Tibial artery (tissue), 4 donors: Measurements from ENCODE around the gene DNAH6.

Source experiments
- DNase-seq, 2 donors: peaks; one replicate each; pipeline ENCODE4 v3.0.0-alpha.2; 2019
- H3K27ac ChIP-seq, 2 donors: fragments of 200-600 bp; sonication (generic) in 1 of 2; 1 replicate in 1 of 2; 2 replicates in 1 of 2; pipeline ENCODE4 v1.5.1; 2018 to 2019; ENCODE audit warnings: mild to moderate bottlenecking in 1 of 2
- H3K27me3 ChIP-seq, 2 donors: fragments of 200-600 bp; sonication (generic) in 1 of 2; one replicate each; pipeline versions ENCODE4 v1.5.1 to v1.6.0; 2016 to 2019
- H3K36me3 ChIP-seq, 3 donors: fragments of 200-600 bp; sonication (generic) in 2 of 3; one replicate each; pipeline ENCODE4 v1.5.1; 2016 to 2019; ENCODE audit warnings: mild to moderate bottlenecking in 2 of 3
- H3K4me1 ChIP-seq, 4 donors: fragments of 200-600 bp; sonication (generic) in 2 of 4; 1 replicate in 3 of 4; 2 replicates in 1 of 4; pipeline ENCODE4 v1.5.1; 2016 to 2019
- H3K4me3 ChIP-seq, 2 donors: fragments of 200-600 bp; sonication (generic) in 1 of 2; 1 replicate in 1 of 2; 2 replicates in 1 of 2; pipeline ENCODE4 v1.5.1; 2018 to 2019; ENCODE audit warnings: mild to moderate bottlenecking in 2 of 2
- H3K9me3 ChIP-seq, 3 donors: fragments of 200-600 bp; sonication (generic) in 1 of 3; one replicate each; pipeline ENCODE4 v1.5.1; 2016 to 2019
- intact Hi-C: fragments of 100-400 bp; cut with DNase I; formaldehyde crosslinking; loops from one replicate; pipeline ENCODE4 v1.15.0; 2023; ENCODE audit warnings: low total_unique reads
- TF ChIP-seq, protein P1 (sequence below), 2 experiments: fragments of 200-600 bp in 1 of 2; fragments of 450-650 bp in 1 of 2; IDR thresholded peaks; one replicate each; pipeline ENCODE4 v1.5.1; 2017 to 2019; ENCODE audit warnings: antibody characterized with exemption in 2 of 2, mild to moderate bottlenecking in 1 of 2, moderate library complexity in 1 of 2

DNAH6 gene

DNA sequence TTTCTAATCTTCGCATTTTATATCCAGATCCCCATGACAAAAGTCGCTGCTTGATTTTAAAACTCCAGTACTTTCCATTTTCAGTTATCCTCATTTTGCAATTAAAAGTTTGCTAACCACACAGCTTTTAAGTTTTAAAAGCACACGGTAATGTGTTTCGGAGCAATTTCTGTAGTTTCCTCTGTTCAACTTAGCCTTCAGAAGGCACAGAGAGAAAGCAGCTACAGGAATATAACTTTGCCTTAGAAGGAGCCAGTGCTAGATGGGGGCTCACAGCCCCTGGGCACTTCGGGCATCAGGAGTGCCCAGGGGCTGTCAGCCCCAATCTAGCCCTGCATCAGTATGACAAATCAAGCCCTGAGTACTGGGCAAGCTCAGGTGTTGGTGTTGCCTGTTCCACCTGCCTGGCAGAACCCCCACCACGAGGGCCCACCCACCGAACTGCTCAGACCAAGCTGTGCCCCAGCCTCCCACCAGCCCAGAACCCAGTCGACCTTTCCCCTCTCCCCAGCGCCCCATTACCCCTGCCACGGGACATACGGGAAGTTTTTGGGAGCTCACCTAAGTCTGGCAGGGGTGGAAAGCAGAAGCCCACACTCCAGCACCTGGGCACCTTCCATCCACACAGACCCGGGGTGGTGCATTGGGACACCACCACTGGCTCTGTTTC lies 317.3 kb downstream of the DNAH6 start:
- TF ChIP-seq, protein P1, sequence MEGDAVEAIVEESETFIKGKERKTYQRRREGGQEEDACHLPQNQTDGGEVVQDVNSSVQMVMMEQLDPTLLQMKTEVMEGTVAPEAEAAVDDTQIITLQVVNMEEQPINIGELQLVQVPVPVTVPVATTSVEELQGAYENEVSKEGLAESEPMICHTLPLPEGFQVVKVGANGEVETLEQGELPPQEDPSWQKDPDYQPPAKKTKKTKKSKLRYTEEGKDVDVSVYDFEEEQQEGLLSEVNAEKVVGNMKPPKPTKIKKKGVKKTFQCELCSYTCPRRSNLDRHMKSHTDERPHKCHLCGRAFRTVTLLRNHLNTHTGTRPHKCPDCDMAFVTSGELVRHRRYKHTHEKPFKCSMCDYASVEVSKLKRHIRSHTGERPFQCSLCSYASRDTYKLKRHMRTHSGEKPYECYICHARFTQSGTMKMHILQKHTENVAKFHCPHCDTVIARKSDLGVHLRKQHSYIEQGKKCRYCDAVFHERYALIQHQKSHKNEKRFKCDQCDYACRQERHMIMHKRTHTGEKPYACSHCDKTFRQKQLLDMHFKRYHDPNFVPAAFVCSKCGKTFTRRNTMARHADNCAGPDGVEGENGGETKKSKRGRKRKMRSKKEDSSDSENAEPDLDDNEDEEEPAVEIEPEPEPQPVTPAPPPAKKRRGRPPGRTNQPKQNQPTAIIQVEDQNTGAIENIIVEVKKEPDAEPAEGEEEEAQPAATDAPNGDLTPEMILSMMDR (IDR thresholded peaks at IDR 0.05): no peak
- H3K9me3 ChIP-seq: peaks cover 0 to 13% (median 5%) of the 10 kb centered on the region in 3 donors
- H3K4me1 ChIP-seq: no peaks in the 10 kb centered on the region
- H3K27ac ChIP-seq: no peak overlapping the region
- intact Hi-C loops: no loop called here
- DNase-seq: no peak
- H3K27me3 ChIP-seq: no peaks in the 10 kb centered on the region
- no peak overlapping the region for H3K4me3 ChIP-seq
- H3K36me3 ChIP-seq: no peaks in the 10 kb centered on the region

GRCh38 chr2:84836215-84836614 lies 319.9 kb downstream of the DNAH6 start:
- peaks cover 0 to 2% of the 10 kb centered on the region in 2 donors for H3K27me3 ChIP-seq
- intact Hi-C loops: no loop called here
- no peak overlapping the region for H3K4me3 ChIP-seq
- no peaks in the 10 kb centered on the region for H3K36me3 ChIP-seq
- no peaks in the 10 kb centered on the region for H3K4me1 ChIP-seq
- DNase-seq: no peak
- H3K27ac ChIP-seq: no peak overlapping the region
- H3K9me3 ChIP-seq: peaks cover 0 to 13% (median 5%) of the 10 kb centered on the region in 3 donors
- TF ChIP-seq, protein P1 (IDR thresholded peaks at IDR 0.05): no peak

DNA sequence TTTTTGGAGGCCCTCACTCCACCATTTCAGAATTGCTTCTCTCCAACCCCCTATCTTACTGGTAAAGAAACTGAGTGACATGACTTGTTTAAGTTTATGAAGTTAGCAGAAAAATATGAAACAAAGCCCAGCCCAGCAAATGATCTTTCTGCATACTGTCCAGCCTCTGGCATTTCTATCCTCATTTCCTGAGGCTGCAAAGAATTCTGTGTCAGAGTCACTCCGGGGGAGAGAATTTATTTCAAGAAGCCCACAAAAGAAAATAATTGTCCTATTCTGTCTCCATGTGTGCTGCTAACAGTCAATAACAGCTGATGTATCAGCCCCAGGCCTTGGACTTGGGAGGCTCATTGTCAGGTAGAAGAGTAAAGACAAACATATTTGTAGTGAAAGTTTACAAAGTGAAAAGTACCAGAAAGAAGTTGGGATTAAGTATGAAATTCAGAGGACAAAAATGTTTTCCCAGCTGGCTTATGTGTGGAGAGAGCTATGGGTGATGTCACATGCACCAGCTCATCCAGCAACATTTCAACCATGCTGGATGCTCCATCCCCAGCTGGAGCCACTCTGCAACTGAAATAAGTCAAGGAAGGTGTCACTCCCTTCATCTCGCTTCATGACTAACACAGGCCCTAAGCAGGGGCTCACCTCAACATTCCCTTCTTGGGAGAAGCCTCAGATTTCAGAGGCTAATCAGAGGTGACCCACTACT lies 322.3 kb downstream of the DNAH6 start:
- intact Hi-C loops: no loop called here
- no peak overlapping the region for H3K4me3 ChIP-seq
- peaks cover 0 to 3% of the 10 kb centered on the region in 2 donors for H3K27me3 ChIP-seq
- TF ChIP-seq, protein P1 (IDR thresholded peaks at IDR 0.05): no peak
- no peaks in the 10 kb centered on the region for H3K4me1 ChIP-seq
- DNase-seq: peak in 1 of 2 donors; percentile 2
- H3K36me3 ChIP-seq: no peaks in the 10 kb centered on the region
- peaks cover 0 to 13% (median 5%) of the 10 kb centered on the region in 3 donors for H3K9me3 ChIP-seq
- no peak overlapping the region for H3K27ac ChIP-seq

DNA sequence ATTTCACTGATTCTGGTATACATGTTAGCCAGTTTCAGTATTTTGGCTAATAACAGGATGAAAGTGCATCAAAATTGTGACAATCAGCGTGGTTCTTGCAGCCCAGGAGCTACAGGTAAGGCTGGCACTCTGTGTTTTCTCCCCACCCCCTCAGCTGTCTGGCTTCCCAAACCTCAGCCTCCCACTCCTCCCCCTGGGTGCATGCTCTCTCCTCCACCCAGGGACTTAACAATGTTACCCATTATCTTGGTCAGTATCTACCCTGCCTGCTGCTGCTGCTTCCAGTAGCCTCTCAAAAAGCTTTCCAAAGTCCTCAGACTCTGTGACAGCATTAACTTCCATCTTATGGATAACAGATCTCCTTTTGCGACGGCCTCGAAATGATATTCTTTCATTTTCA lies 323.6 kb downstream of the DNAH6 start:
- Histone ChIP-seq H3K27me3 (peaks cover 0 to 3% of the 10 kb centered on the region in 2 donors), H3K9me3 (peaks cover 0 to 13% (median 5%) of the 10 kb centered on the region in 3 donors), H3K4me1 (no peaks in the 10 kb centered on the region), H3K27ac (no peak overlapping the region), H3K4me3 (no peak overlapping the region), H3K36me3 (no peaks in the 10 kb centered on the region)
- peak in 1 of 2 donors; percentile 23 for DNase-seq
- intact Hi-C loops: no loop called here
- TF ChIP-seq, protein P1 (IDR thresholded peaks at IDR 0.05): no peak

DNA sequence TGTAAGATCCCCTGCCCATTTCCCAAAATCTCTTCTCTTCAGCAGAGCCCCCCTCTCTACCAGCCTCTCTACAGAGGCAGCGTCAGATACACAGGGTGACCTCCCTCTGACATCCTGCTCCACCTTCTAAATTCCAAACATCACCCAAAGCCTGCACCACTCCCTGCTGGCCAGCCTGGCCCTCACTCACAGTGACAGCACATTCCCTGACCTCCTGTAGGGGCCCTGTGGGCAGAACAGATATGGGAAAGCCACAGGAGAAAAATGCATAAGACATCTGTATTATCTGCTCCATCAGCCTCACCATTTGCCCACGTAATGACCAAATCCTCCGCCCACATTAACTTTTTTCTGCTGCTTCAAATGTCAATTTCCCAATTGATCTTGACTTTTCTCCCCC lies 324.0 kb downstream of the DNAH6 start:
- Histone ChIP-seq H3K4me1 (no peaks in the 10 kb centered on the region), H3K36me3 (no peaks in the 10 kb centered on the region), H3K27ac (no peak overlapping the region), H3K9me3 (peaks cover 0 to 11% (median 5%) of the 10 kb centered on the region in 3 donors), H3K4me3 (no peak overlapping the region), H3K27me3 (peaks cover 0 to 3% of the 10 kb centered on the region in 2 donors)
- intact Hi-C loops: no loop called here
- TF ChIP-seq, protein P1 (IDR thresholded peaks at IDR 0.05): no peak
- DNase-seq: peak in 1 of 2 donors; percentile 24
